Stimulated activated naive CD8-positive, alpha-beta T cell treated with anti-CD3 and anti-CD28 coated beads, Interleukin-15, amount 100 ng/mL, for 72 hours (primary cell): ENCODE data around the gene PHLPP1.
A peak's percentile ranks its signal among the peaks of the same experiment; 100 is the strongest.
"Not testable (repeated sequence)": the region's sequence is repeated elsewhere in the genome, so short reads cannot be mapped to it uniquely, and the experiment has no call there.

Experiments
- ATAC-seq: fragments of 150-1000 bp; cut with Tn5 transposase; 2 replicates; pipeline ENCODE4 v1.10.0; 2021; ENCODE audit warnings: mild to moderate bottlenecking, moderate library complexity
- DNase-seq, 2 donors: peaks; one replicate each; pipeline ENCODE4 v3.0.0; 2021 to 2022
- H3K27ac Mint-ChIP-seq, 2 donors: one replicate each; pipeline ENCODE4 v1.8.0; 2022; ENCODE audit warnings: mild to moderate bottlenecking in 2 of 2, mixed read lengths in 2 of 2, moderate library complexity in 2 of 2
- H3K27me3 Mint-ChIP-seq: one replicate; pipeline ENCODE4 v1.8.0; 2022; ENCODE audit warnings: mixed read lengths
- H3K4me1 Mint-ChIP-seq: one replicate; pipeline ENCODE4 v1.8.0; 2022; ENCODE audit warnings: mild to moderate bottlenecking, mixed read lengths
- H3K4me3 Mint-ChIP-seq, 2 donors: one replicate each; pipeline ENCODE4 v1.8.0; 2022; ENCODE audit warnings: mild to moderate bottlenecking in 2 of 2, mixed read lengths in 2 of 2, moderate library complexity in 1 of 2
- H3K9me3 Mint-ChIP-seq, 2 donors: one replicate each; pipeline ENCODE4 v1.8.0; 2022; ENCODE audit warnings: mixed read lengths in 2 of 2

PHLPP1 gene

GRCh38 chr18:62715436-62715758, at the start of gene PHLPP1:
TSS of gene PHLPP1 (plus strand) at chr18:62715541. CDS start at chr18:62715684, 143 bp downstream.
- Mint-ChIP-seq H3K9me3 (no peaks in the 10 kb centered on the region), H3K27me3 (no peaks in the 10 kb centered on the region), H3K4me1 (peaks cover 40% of the 10 kb centered on the region), H3K27ac (peak within 1 kb of the TSS; percentile 53 to 74), H3K4me3 (peak within 1 kb of the TSS; percentile 83 to 84)
- ATAC-seq = peak; percentile 52
- DNase-seq = peak in 1 of 2 donors; percentile 64

DNA sequence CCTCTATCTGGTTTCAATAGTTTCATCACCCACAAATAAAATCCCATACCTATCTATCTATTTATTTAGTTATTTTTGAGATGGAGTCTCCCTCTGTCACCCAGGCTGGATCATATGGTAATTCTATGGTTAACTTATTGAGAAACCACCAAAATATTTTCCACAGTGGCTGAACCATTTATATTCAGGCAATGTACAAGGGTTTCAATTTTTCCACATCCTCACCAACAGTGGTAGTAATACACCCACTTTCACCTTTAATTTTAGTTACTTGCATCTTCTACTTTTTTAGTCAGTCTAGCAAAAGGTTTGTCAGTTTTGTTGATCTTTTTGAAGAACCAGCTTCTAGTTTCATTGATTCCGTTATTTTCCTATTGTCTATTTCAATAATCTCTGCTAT, 46.1 kb upstream of the PHLPP1 start:
- ATAC-seq = peak; percentile 84
- Mint-ChIP-seq H3K4me1 (peaks cover 11% of the 10 kb centered on the region), H3K9me3 (peaks cover 18 to 20% of the 10 kb centered on the region in 2 donors), H3K27me3 (peaks cover 7% of the 10 kb centered on the region), H3K27ac (no peak overlapping the region), H3K4me3 (no peak overlapping the region)
- no peak for DNase-seq

- peaks cover 7% of the 10 kb centered on the region for H3K27me3 Mint-ChIP-seq
Observed at GRCh38 chr18:62670573-62670972, 44.8 kb upstream of the PHLPP1 start.

GRCh38 chr18:62672600-62672999, 42.7 kb upstream of the PHLPP1 start:
- Mint-ChIP-seq H3K4me3 (no peak overlapping the region), H3K4me1 (peaks cover 11% of the 10 kb centered on the region), H3K9me3 (peaks cover 18 to 29% of the 10 kb centered on the region in 2 donors), H3K27ac (peak overlapping the region in 1 of 2 donors; percentile 47), H3K27me3 (peaks cover 6% of the 10 kb centered on the region)
- no peak for ATAC-seq
- DNase-seq = no peak

More at GRCh38 chr18:62670573-62670972, 44.8 kb upstream of the PHLPP1 start:
- peaks cover 11% of the 10 kb centered on the region for H3K4me1 Mint-ChIP-seq
- peaks cover 18 to 29% of the 10 kb centered on the region in 2 donors for H3K9me3 Mint-ChIP-seq
- no peak overlapping the region for H3K4me3 Mint-ChIP-seq
- ATAC-seq (no peak), DNase-seq (no peak)
- H3K27ac Mint-ChIP-seq = no peak overlapping the region

DNA sequence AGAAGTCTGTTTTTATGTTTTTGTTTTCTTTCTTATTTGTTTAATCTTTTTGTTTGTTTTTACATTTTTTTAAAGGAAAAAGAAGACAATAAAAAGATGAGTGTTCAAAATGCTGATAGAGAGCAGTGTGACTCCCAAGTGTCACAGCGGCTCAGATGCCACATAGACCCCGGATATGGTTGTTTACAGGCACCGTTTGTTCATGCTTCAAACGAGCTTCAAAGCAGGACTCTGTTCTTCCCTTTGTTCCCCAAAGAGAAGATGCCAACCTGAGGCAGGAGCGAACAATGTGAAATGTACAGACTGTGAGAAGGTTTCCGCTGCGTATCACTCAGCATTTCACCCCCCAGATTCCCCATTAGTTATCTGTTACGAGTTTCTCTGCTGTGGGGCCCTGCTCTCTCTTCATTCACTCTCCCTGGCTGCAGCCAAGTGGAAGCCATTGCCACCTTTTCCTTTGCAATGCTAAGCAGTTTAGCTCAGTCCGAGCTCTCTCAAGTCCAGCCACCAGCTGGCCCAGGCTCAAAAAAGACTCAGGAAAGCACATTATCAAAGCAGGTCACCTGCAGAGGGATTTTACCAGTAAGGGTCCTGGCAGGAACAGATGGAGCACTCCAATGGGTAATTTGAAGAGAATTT, 36.4 kb upstream of the PHLPP1 start:
- DNase-seq (no peak), ATAC-seq (no peak)
- no peaks in the 10 kb centered on the region for H3K27me3 Mint-ChIP-seq
- H3K4me3 Mint-ChIP-seq = no peak overlapping the region
- H3K4me1 Mint-ChIP-seq = no peaks in the 10 kb centered on the region
- peaks cover 0 to 9% of the 10 kb centered on the region in 2 donors for H3K9me3 Mint-ChIP-seq
- no peak overlapping the region for H3K27ac Mint-ChIP-seq

DNA sequence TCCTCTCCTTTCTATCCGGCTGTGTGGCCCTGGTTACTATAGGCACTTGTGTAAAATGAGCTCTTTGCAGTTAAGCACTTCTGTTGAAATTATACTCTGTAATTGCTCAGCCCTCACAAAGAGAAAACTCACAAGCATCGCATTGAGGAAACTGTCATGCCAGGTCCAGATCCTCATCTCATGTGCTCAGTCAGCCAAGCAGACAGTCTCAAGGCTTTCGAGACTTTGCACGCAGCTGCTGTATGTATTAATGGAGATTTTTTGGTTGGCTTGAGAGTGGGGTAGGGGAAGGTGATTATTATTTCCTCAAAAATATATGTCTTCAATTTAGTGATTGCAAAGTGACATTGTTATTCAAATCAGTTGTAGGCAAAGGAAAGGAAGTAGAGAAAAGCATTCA, 33.0 kb upstream of the PHLPP1 start:
- no peaks in the 10 kb centered on the region for H3K27me3 Mint-ChIP-seq
- DNase-seq (no peak), ATAC-seq (no peak)
- no peak overlapping the region for H3K27ac Mint-ChIP-seq
- no peaks in the 10 kb centered on the region for H3K9me3 Mint-ChIP-seq
- no peaks in the 10 kb centered on the region for H3K4me1 Mint-ChIP-seq
- no peak overlapping the region for H3K4me3 Mint-ChIP-seq

GRCh38 chr18:62683935-62684334, 31.4 kb upstream of the PHLPP1 start:
- no peak overlapping the region for H3K4me3 Mint-ChIP-seq
- DNase-seq = no peak
- ATAC-seq = no peak
- H3K4me1 Mint-ChIP-seq = no peaks in the 10 kb centered on the region
- no peaks in the 10 kb centered on the region for H3K27me3 Mint-ChIP-seq
- H3K27ac Mint-ChIP-seq = no peak overlapping the region
- peaks cover 9 to 11% of the 10 kb centered on the region in 2 donors for H3K9me3 Mint-ChIP-seq

DNA sequence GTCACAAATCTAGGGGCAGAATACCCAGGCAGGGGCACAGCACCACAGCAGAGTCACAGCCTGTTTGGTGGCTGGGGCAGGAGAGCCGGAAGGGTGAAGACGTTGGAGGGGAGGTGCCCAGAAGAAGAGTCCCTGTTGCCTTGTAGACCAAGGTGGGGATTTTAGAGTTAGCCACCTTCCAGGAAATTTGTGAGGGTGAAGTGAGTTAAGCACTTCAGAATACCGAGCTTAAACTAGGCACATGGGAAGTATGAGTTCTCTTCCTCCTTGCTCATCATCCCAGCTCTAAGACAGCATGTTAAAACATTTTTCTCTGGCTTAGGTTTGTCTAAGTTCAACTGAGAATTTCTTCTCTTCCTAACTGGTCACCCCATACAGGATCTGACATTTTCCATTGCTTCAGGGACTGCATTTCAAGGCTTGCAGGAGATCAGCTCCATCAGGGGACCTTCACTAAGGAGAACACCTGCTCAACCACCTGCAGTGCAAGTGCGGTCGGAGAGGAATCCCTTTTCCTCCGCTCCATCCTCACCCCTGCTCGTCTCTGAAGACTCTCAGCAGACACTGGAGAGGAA, 26.5 kb upstream of the PHLPP1 start:
- Mint-ChIP-seq H3K27me3 (peaks cover 6% of the 10 kb centered on the region), H3K27ac (no peak overlapping the region), H3K4me1 (no peaks in the 10 kb centered on the region), H3K9me3 (peaks cover 25 to 33% of the 10 kb centered on the region in 2 donors), H3K4me3 (no peak overlapping the region)
- no peak for DNase-seq
- no peak for ATAC-seq

- Mint-ChIP-seq H3K4me1 (no peaks in the 10 kb centered on the region), H3K4me3 (no peak overlapping the region), H3K27me3 (peaks cover 6% of the 10 kb centered on the region), H3K27ac (no peak overlapping the region), H3K9me3 (peaks cover 25 to 33% of the 10 kb centered on the region in 2 donors)
- ATAC-seq (no peak), DNase-seq (no peak)
Observed at GRCh38 chr18:62690236-62690815, 25.0 kb upstream of the PHLPP1 start.

GRCh38 chr18:62693659-62694058, 21.7 kb upstream of the PHLPP1 start:
- no peaks in the 10 kb centered on the region for H3K4me1 Mint-ChIP-seq
- DNase-seq = no peak
- ATAC-seq = no peak
- no peak overlapping the region for H3K4me3 Mint-ChIP-seq
- no peak overlapping the region for H3K27ac Mint-ChIP-seq
- H3K9me3 Mint-ChIP-seq = peaks cover 18 to 25% of the 10 kb centered on the region in 2 donors
- peaks cover 6% of the 10 kb centered on the region for H3K27me3 Mint-ChIP-seq

DNA sequence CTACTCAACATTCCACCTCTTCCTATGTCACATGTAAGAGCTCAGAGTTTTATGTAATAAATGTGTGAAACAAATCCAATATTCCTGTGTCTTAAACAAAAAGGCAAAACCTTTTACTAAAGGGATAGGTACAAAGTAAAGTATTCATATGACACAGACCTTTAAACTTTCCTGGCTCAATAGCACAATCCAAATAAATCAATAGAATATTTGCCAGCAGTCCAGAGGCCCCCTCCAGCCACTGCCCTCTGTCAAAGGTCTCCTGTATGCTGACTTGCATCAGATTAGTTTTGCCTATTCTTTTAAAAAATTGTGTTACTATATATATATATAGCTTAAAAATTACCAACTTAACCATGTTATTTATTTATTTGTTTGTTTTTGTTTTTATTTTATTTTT, 17.7 kb upstream of the PHLPP1 start:
- Mint-ChIP-seq H3K9me3 (no peaks in the 10 kb centered on the region), H3K4me1 (no peaks in the 10 kb centered on the region)

GRCh38 chr18:62702259-62702658, 13.1 kb upstream of the PHLPP1 start:
- Mint-ChIP-seq H3K9me3 (no peaks in the 10 kb centered on the region), H3K4me3 (no peak overlapping the region), H3K27ac (no peak overlapping the region), H3K4me1 (no peaks in the 10 kb centered on the region), H3K27me3 (no peaks in the 10 kb centered on the region)
- ATAC-seq (no peak), DNase-seq (no peak)

More for the DNA sequence above, 17.7 kb upstream of the PHLPP1 start:
- no peak for DNase-seq
- no peaks in the 10 kb centered on the region for H3K27me3 Mint-ChIP-seq
- no peak overlapping the region for H3K27ac Mint-ChIP-seq
- no peak overlapping the region for H3K4me3 Mint-ChIP-seq
- ATAC-seq = no peak

- not testable (repeated sequence) for H3K9me3 Mint-ChIP-seq, H3K27me3 Mint-ChIP-seq, H3K4me1 Mint-ChIP-seq, ATAC-seq, DNase-seq, H3K27ac Mint-ChIP-seq, H3K4me3 Mint-ChIP-seq
Observed at GRCh38 chr18:62706879-62707278, 8.5 kb upstream of the PHLPP1 start.

GRCh38 chr18:62709908-62710307, 5.4 kb upstream of the PHLPP1 start:
- not testable (repeated sequence) for H3K4me1 Mint-ChIP-seq, H3K27ac Mint-ChIP-seq, H3K27me3 Mint-ChIP-seq, DNase-seq, ATAC-seq, H3K4me3 Mint-ChIP-seq, H3K9me3 Mint-ChIP-seq

DNA sequence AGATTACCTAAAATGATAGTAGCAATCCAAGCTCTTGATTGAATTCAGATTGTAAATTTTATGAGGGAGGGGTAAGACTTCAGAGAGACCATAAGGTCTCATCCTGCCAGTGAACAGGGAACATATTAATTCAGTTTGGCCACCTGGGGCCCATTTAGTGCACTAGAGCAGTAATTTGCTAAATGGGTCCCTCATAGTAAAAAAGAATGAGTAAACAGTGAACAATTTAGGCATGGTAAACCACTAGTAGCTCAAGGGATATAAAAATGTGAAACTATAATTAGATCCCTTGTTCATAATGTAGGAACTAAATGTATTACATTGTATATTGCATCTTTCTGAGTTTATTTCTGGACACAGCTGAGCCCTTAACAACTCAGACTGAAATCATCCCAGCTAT, 4.9 kb upstream of the PHLPP1 start:
- Mint-ChIP-seq H3K27ac (no peak overlapping the region), H3K4me1 (peaks cover 6% of the 10 kb centered on the region), H3K27me3 (no peaks in the 10 kb centered on the region), H3K4me3 (no peak overlapping the region), H3K9me3 (no peaks in the 10 kb centered on the region)
- DNase-seq (no peak), ATAC-seq (no peak)

GRCh38 chr18:62711781-62712180, 3.6 kb upstream of the PHLPP1 start:
- ATAC-seq = no peak
- DNase-seq = no peak
- Mint-ChIP-seq H3K4me3 (no peak overlapping the region), H3K4me1 (peaks cover 6% of the 10 kb centered on the region), H3K27ac (no peak overlapping the region), H3K9me3 (no peaks in the 10 kb centered on the region), H3K27me3 (no peaks in the 10 kb centered on the region)
